22Rv1 (cell line): ENCODE results near the gene CADM3.

Experiments used
- H3K27ac ChIP-seq: fragments of 450-650 bp; 2 replicates; pipeline ENCODE4 v1.5.1; 2017
- ZFX ChIP-seq: fragments of 450-650 bp; IDR thresholded peaks from 2 replicates; pipeline ENCODE4 v1.6.1; 2017; ENCODE audit warnings: antibody characterized with exemption, borderline replicate concordance
- TF ChIP-seq, protein P1 (sequence below): fragments of 450-650 bp; IDR thresholded peaks from 2 replicates; pipeline ENCODE4 v1.5.1; 2017; ENCODE audit warnings: mild to moderate bottlenecking

CADM3 gene

DNA sequence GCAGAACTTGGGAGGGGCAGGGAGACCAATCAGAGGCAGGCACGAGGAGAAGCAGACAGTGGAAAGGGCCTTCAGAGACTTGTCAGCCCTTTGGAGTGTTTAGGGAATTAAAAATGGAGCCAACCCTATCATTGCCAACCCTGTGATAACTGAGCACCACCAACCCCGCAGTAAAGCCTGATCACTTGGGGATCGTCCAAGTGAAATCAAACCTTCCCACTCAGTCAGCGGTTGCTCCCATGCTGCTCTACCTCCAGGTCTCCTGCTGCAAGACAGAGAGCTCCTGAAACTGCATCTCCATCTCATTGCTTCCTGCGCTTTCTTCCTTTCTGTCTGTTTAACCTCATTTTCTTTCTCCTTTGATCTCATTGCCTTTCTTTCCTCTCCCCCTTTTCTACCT is 28.5 kb downstream of the CADM3 start:
- TF ChIP-seq ZFX = no peak
- TF ChIP-seq, protein P1, sequence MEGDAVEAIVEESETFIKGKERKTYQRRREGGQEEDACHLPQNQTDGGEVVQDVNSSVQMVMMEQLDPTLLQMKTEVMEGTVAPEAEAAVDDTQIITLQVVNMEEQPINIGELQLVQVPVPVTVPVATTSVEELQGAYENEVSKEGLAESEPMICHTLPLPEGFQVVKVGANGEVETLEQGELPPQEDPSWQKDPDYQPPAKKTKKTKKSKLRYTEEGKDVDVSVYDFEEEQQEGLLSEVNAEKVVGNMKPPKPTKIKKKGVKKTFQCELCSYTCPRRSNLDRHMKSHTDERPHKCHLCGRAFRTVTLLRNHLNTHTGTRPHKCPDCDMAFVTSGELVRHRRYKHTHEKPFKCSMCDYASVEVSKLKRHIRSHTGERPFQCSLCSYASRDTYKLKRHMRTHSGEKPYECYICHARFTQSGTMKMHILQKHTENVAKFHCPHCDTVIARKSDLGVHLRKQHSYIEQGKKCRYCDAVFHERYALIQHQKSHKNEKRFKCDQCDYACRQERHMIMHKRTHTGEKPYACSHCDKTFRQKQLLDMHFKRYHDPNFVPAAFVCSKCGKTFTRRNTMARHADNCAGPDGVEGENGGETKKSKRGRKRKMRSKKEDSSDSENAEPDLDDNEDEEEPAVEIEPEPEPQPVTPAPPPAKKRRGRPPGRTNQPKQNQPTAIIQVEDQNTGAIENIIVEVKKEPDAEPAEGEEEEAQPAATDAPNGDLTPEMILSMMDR = no peak
- no peak overlapping the region for H3K27ac ChIP-seq

DNA sequence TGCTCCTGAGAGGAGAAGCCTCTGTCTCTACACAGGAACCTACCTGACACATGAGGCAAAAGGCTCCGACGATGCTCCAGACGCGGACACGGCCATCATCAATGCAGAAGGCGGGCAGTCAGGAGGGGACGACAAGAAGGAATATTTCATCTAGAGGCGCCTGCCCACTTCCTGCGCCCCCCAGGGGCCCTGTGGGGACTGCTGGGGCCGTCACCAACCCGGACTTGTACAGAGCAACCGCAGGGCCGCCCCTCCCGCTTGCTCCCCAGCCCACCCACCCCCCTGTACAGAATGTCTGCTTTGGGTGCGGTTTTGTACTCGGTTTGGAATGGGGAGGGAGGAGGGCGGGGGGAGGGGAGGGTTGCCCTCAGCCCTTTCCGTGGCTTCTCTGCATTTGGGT is 29.4 kb downstream of the CADM3 start:
- no peak overlapping the region for H3K27ac ChIP-seq
- no peak for TF ChIP-seq ZFX
- TF ChIP-seq, protein P1 = no peak

DNA sequence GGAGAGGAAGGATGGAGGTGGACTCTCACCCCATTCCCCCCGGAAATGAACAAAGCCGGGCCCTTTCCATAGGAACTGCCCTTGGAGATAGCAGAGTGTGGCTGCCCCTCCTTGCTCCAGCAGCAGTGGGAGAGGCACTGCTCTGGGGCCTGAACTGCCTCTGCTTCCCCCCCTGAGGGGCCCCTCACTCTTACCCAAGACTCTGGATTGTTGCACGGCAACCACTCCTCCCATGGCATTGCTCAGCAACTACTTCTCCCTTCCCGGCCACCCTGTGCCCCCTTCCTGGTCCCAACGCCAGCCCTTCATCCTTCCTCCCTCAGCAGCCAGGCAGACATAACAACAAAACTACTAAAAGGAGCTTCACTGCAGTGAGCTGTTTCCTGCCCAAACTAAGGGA is 30.2 kb downstream of the CADM3 start:
- no peak overlapping the region for H3K27ac ChIP-seq
- TF ChIP-seq ZFX = no peak
- TF ChIP-seq, protein P1 = no peak

DNA sequence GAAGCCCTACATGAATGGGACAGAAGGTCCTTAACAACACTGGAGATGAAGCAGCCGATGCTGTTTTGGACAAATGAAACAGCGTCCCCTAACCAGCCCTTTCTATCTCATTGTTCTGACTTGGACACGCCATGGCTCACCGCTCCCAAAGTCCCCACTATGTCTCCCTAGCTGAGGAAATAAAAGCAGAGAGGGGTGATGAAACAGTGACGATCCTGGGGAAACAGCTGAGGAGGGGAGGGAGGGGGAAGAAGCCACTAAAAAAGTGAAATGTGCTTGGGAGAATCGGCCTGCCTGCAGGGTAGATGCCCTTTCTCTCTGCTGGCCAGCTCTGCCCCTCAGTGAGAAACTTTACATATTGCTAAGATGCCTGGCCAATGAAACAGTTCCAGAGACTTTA is 32.2 kb downstream of the CADM3 start:
- TF ChIP-seq, protein P1 = no peak
- no peak for TF ChIP-seq ZFX
- H3K27ac ChIP-seq = no peak overlapping the region

DNA sequence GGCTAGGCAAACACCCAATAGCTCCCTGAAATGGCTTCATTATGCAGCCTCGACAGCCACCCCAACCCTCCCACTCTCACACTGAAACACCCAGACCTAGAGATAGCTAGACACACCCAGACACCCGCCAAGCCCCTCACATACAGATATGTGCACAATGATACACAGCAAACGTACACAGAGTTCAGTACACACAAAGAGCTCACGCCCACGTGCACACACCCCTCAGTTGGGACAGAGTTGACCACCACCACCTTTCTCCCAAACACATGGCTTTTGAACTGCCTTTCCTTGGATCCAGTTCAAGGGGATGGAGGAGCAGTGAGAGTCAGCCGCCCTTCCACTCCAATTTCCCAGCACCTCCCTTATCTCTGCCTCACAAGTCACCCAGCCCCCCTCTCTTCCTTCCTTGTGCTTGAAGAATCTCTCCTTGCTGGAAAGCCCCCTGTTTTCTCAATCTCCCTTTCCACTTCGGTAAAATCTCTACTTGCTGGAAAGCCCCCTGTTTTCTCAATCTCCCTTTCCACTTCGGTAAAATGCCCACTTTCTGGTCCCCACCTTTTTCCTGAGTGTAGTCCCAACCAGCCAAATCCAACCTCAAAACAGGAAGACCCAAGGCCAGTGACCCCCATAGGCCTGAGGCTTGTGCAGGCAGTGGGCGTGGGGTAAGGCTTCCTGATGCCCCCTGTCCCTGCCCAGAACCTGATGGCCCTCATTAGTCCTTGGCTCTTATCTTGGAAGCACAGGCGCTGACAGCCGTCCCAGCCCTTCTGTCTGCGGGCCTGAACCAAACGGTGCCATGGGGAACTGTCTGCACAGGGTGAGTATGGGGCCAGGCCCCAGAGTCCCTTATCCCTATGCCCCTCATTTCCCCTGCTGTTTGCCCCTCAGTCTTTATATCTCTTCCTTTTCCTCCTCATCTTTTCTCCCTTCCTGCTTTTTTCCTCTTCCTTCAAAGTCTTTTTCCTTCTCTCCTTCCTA is 33.0 kb downstream of the CADM3 start, which contains the start of gene ACKR1:
ACKR1 (plus strand) TSS at position 715 of the 981 bp plus-strand sequence; CDS start at position 800, 85 bp downstream.
- H3K27ac ChIP-seq = no peak within 1 kb of the TSS
- TF ChIP-seq, protein P1 = no peak
- TF ChIP-seq ZFX = no peak

DNA sequence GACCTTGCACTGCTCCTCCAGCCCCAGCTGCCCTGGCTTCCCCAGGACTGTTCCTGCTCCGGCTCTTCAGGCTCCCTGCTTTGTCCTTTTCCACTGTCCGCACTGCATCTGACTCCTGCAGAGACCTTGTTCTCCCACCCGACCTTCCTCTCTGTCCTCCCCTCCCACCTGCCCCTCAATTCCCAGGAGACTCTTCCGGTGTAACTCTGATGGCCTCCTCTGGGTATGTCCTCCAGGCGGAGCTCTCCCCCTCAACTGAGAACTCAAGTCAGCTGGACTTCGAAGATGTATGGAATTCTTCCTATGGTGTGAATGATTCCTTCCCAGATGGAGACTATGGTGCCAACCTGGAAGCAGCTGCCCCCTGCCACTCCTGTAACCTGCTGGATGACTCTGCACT is 33.8 kb downstream of the CADM3 start:
- H3K27ac ChIP-seq = no peak overlapping the region
- TF ChIP-seq, protein P1 = no peak
- no peak for TF ChIP-seq ZFX

DNA sequence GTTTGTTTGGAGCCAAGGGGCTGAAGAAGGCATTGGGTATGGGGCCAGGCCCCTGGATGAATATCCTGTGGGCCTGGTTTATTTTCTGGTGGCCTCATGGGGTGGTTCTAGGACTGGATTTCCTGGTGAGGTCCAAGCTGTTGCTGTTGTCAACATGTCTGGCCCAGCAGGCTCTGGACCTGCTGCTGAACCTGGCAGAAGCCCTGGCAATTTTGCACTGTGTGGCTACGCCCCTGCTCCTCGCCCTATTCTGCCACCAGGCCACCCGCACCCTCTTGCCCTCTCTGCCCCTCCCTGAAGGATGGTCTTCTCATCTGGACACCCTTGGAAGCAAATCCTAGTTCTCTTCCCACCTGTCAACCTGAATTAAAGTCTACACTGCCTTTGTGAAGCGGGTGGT is 34.7 kb downstream of the CADM3 start:
- TF ChIP-seq ZFX = no peak
- TF ChIP-seq, protein P1 = no peak
- no peak overlapping the region for H3K27ac ChIP-seq
